Omental fat pad (tissue), 4 donors: ENCODE data around the gene SENP1. TPM values are rescaled to one million over a fixed set of nuclear protein-coding genes. Genes with fewer than 3 reads are reported as not detected.

Experiments
- ATAC-seq: fragments of 150-250 bp; one replicate; pipeline ENCODE4 v1.9.1; 2016; ENCODE audit warnings: mild to moderate bottlenecking, moderate library complexity; ENCODE audit not compliant: low FRiP score
- DNase-seq: peaks from one replicate; pipeline ENCODE4 v3.0.0-alpha.2; 2019; ENCODE audit warnings: low spot score
- total RNA-seq, 4 donors: library from RNA; depleted of rRNA; stranded (reverse); fragments of >200 nt; gene quantifications; one replicate each; pipeline ENCODE4 v1.1.0, GENCODE V29; 2016
- TF ChIP-seq, protein P1 (sequence below), 3 donors: fragments of 450-650 bp; IDR thresholded peaks; one replicate each; pipeline ENCODE4 v1.5.1; 2016 to 2017; ENCODE audit warnings: antibody characterized with exemption in 3 of 3, mild to moderate bottlenecking in 3 of 3, moderate library complexity in 2 of 3

The SENP1 gene
- total RNA-seq, 4 donors from 2014 or later = 13.6 to 23.0 (median 18.2) TPM

DNA sequence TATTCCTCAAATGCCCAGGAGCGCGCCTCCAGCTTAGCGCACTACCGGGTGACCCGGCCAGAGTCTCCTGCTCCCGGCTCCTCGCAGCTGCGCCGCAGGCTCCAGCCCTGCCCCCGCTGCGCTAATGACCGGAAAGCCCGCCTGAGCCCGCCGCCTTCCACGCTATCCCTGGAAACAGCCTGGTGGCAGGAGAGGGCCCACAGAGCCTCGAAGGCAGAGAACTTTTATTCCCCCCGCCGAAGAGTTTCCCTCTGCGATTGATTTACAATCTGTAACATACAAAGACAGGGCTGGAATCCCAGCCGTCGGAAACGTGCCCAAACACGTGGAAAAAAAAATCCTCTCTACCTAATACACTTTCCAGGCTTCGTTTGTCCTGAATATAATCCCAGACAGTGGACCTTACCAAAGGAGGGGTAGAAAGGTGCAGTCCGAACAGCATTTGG is 103.1 kb downstream of the SENP1 start:
- ATAC-seq (peak; percentile 34), DNase-seq (no peak)
- TF ChIP-seq, protein P1, sequence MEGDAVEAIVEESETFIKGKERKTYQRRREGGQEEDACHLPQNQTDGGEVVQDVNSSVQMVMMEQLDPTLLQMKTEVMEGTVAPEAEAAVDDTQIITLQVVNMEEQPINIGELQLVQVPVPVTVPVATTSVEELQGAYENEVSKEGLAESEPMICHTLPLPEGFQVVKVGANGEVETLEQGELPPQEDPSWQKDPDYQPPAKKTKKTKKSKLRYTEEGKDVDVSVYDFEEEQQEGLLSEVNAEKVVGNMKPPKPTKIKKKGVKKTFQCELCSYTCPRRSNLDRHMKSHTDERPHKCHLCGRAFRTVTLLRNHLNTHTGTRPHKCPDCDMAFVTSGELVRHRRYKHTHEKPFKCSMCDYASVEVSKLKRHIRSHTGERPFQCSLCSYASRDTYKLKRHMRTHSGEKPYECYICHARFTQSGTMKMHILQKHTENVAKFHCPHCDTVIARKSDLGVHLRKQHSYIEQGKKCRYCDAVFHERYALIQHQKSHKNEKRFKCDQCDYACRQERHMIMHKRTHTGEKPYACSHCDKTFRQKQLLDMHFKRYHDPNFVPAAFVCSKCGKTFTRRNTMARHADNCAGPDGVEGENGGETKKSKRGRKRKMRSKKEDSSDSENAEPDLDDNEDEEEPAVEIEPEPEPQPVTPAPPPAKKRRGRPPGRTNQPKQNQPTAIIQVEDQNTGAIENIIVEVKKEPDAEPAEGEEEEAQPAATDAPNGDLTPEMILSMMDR (IDR thresholded peaks at IDR 0.05) = no peak

DNA sequence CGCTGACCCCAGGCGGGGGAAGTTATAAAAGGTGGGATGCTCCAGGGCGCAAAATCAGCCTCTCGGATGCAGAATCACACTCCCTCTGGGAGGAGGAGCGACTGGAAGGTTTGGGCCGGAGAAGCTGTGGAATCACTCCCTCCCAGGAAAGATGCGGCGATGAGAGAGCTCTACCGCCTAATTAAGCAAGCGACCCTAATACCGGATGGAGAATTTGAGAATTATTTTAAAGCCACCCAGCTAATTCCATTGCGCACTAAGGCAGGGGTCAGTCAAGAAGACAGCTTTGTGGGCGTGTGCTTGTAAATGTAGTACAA is 103.5 kb downstream of the SENP1 start:
- ATAC-seq = no peak
- no peak for DNase-seq
- TF ChIP-seq, protein P1 (IDR thresholded peaks at IDR 0.05) = no peak

DNA sequence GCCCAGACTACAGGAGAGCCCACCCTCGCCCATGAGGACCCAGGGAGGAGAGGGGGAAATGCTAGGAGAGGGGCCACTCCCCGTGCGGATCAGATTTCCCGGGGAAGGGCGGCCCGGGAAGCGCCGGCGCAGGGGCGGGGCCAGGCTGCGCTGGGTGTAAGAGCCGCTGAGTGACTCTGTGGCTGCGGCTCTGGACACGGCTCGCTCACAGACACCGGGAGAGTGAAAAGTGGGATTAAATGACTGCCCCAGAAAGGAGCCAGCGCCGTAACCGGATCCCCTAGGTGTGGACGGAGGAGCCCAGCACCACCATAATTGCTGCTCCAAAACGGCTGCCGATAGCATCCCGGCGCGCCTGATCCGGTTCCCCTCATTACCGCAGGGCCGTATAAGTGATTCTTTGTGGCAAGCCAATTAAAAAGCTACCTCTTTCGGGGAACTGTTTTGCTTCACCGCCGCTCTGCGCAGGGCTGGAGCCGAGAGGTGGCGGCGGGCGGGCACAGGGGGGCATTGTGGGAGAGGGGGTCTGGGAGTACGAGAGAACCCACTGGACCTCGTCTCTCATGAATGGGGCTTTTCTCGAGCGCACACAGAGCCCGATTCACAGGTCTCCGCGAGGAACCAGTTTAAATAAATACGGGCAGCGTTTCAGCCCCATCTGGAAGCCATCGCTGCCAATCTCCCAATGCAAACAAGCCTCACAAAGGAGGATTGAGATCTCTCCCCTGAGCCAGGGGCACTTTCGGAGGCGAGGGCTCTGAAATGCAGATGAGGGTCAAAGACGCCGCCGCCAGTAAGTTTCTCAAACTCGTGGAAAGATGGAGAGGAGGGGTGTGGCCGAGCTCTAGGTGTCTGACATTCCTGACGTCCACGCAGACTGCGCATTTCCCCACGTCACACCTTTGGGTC is 104.1 kb downstream of the SENP1 start:
- peak; percentile 87 for ATAC-seq
- no peak for DNase-seq
- TF ChIP-seq, protein P1 (IDR thresholded peaks at IDR 0.05) = no peak

DNA sequence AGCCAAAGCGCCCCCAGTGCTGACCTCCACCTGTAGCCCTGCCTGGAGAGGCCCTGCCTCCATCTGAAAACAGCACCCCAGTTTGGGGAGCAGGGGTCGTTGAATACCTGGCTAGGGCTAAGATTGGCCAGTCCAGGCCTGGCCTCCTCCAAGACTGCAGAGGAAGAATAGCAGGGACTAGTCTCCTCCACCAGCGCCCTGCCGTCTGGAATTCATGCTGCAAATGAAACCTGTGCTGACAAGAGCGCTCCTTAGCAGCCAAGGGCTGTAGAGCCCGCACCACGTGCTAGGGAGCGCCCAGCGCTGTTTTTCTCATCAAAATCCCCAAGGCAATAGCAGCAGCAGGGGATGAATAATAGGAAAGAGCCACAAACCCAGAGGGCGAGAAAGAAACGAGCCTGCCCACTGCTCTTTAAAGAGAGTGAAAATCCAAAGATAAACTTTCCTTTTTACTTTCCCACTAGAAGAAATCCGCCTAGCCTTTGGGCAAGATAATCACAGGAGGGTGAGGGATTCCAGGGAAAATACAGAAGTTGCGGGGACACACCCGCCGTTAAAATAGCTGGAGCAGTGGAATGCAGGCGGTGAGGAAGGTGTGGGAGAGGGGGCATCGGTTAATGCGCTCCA is 104.9 kb downstream of the SENP1 start:
- DNase-seq = no peak
- TF ChIP-seq, protein P1 (IDR thresholded peaks at IDR 0.05) = no peak

DNA sequence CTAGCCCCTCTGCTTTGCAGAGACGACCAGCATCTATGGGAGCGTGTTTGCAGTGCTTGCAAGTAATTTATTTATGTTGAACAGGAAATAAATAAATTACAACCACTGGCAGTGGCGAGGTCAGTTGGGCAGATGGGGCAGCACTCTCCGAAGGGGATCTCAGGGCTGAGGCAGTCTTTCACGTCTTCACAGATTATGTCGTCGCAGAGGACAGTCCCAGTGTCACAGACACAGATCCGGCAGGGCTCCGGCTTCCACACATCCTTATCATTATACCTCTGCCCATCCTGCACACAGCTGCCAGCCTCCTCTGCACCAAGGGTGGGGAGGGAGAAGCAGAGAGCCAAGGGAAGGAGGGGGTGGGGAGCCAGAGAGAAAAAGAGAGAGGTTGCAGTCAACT is 106.1 kb downstream of the SENP1 start:
- no peak for DNase-seq
- TF ChIP-seq, protein P1 (IDR thresholded peaks at IDR 0.05) = no peak
- ATAC-seq = no peak

More for the DNA sequence above, 104.9 kb downstream of the SENP1 start:
- peak; percentile 81 for ATAC-seq

DNA sequence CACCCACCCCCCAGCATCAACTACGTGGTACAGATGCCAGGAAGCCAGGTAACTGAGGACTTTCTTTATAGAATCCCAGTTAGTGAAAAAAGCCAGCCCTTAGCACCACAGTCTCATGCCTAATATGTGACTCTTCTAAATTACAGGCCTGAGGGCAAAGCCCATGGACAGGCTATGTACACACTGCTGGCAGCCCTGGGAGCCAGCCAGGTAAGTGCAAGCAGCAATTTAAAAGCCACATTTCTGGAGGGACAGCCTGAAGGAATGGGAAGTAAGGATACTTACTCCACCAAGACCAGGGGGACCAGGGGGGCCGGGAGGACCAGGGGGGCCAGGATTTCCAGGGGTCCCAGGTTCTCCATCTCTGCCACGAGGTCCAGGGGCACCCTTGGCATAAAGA is 108.6 kb downstream of the SENP1 start:
- TF ChIP-seq, protein P1 (IDR thresholded peaks at IDR 0.05) = no peak
- DNase-seq = no peak
- ATAC-seq = no peak
